ENCODE data around the gene TMEM132D. TPM values are rescaled to one million over a fixed set of nuclear protein-coding genes. Genes with fewer than 3 reads are reported as not detected.

TMEM132D gene
- polyA plus RNA-seq, 1 experiment, result 0.02 TPM

DNA sequence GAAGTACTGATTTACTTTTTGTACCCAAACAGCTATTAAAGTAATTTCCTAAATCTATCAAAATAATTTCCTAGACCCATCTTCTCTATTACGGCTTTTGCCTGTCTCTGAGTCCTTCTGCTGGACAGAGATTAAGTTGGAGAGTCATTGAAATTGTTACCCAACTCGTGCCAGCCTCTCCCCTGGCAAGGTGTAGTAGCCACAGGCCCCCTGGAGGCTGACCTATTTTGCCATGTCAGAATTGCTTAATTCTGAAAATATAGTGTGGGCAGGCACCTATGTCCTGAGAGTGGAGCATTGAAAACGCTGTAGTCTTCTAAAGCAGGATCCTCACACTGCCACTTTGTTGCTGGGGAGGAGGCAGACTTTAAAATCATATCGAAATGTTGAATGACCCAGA is 742.3 kb downstream of the TMEM132D start:
- Histone ChIP-seq H3K4me3 (ENCODE audit: low read depth, low read length) (no peak overlapping the region), H3K36me3 (ENCODE audit: control insufficient read depth, insufficient read depth, low read length) (no peaks in the 10 kb centered on the region), H3K27me3 (ENCODE audit: control insufficient read depth, insufficient read depth, low read length) (no peaks in the 10 kb centered on the region)
- CTCF ChIA-PET, result no interaction called here
- POLR2A ChIA-PET, result interaction anchor here (0.7 kb wide), 1 partner anchor 18 kb away, joined by 3 read pairs; no protein-coding TSS in a partner anchor
- TF ChIP-seq, protein P1, sequence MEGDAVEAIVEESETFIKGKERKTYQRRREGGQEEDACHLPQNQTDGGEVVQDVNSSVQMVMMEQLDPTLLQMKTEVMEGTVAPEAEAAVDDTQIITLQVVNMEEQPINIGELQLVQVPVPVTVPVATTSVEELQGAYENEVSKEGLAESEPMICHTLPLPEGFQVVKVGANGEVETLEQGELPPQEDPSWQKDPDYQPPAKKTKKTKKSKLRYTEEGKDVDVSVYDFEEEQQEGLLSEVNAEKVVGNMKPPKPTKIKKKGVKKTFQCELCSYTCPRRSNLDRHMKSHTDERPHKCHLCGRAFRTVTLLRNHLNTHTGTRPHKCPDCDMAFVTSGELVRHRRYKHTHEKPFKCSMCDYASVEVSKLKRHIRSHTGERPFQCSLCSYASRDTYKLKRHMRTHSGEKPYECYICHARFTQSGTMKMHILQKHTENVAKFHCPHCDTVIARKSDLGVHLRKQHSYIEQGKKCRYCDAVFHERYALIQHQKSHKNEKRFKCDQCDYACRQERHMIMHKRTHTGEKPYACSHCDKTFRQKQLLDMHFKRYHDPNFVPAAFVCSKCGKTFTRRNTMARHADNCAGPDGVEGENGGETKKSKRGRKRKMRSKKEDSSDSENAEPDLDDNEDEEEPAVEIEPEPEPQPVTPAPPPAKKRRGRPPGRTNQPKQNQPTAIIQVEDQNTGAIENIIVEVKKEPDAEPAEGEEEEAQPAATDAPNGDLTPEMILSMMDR (IDR thresholded peaks at IDR 0.05; ENCODE audit: insufficient read depth, low read depth, low read length), result no peak
- no peak for DNase-seq (ENCODE audit: low read depth)

DNA sequence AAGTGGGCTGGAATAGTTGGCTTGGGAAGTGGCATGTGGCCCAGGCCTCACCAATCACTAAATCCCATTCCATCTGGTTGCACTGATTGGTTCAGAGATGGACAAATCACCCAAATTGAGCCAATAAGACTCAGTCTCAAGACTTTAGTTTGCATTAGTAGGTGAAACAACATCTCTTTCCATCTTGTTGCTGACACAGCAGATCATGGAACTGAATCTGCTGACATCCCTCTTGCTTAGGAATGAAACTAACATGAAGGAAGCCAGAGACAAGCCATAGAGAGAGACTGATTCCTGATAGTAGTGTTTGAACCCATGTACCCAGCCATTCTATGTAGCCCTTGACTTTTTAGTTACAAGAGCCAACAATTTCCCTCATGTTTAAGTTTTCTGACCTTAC is 743.5 kb downstream of the TMEM132D start:
- TF ChIP-seq, protein P1 (IDR thresholded peaks at IDR 0.05; ENCODE audit: insufficient read depth, low read depth, low read length), result no peak

DNA sequence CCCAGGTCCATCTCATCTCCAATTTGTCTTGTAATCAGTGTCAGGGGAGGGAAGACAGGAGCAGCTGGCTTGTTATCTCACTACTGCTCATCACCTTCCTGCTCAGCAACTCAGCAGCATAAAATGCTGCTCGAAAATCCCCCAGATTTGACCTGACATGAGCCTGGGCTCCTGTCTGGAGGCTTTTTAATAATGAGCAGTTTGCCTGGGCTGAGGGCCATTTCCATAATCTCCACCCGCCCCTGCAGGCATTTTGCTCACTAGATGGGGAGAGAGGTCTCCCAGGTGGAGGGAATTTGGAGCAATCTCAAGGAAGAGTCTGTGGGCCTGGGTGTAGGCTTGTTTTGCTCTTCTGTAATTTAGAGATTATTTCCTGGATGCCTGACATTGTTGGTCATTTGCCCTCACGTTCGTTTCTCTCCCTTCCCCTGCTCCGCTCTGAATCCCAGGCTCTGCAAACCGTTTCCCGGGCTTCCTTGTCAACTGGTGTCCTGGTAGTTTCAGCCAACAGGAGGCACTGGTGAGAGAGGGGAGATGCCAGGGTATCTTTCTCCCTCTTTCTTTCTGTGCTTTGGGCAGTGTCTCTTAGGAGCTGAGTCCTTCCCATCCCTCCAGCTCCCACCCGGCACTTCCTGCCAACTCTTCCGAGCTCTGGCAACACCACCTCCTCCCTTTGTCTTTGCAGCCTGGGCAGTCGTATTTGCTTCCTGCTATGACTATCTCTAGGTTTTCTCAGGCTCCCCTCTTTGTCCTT is 751.3 kb downstream of the TMEM132D start:
- no peak overlapping the region for H3K4me3 ChIP-seq (ENCODE audit: low read depth, low read length)
- H3K27me3 ChIP-seq (ENCODE audit: control insufficient read depth, insufficient read depth, low read length), result no peaks in the 10 kb centered on the region
- DNase-seq (ENCODE audit: low read depth), result no peak

More for the DNA sequence above, 743.5 kb downstream of the TMEM132D start:
- no peak for DNase-seq (ENCODE audit: low read depth)
- CTCF ChIA-PET, result no interaction called here
- Histone ChIP-seq H3K4me3 (ENCODE audit: low read depth, low read length) (no peak overlapping the region), H3K36me3 (ENCODE audit: control insufficient read depth, insufficient read depth, low read length) (no peaks in the 10 kb centered on the region), H3K27me3 (ENCODE audit: control insufficient read depth, insufficient read depth, low read length) (no peaks in the 10 kb centered on the region)
- POLR2A ChIA-PET, result no interaction called here

DNA sequence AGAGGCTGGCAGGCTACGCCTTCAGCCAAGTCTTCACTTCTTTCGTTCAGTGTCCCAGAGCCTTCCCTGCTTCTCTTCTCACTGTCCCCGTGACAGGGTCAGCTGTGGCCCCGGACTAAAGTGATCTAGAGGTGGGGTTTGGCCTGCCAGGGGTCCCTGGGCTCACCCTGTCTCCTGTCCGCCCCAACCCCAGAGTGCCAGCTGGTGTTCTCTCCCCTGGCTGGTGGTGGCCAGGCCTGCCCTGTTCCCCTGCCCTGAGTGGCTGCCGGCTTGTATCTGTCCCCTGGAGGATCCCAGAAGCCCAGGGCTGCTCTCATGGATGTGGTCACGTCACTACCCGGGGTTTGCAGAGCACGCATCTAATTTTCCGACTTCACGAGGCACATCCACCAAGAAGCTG is 753.1 kb downstream of the TMEM132D start:
- ChIA-PET POLR2A (no interaction called here), CTCF (no interaction called here)
- no peak for DNase-seq (ENCODE audit: low read depth)
- TF ChIP-seq, protein P1 (IDR thresholded peaks at IDR 0.05; ENCODE audit: insufficient read depth, low read depth, low read length), result no peak
- H3K4me3 ChIP-seq (ENCODE audit: low read depth, low read length), result no peak overlapping the region
- no peaks in the 10 kb centered on the region for H3K27me3 ChIP-seq (ENCODE audit: control insufficient read depth, insufficient read depth, low read length)
- no peaks in the 10 kb centered on the region for H3K36me3 ChIP-seq (ENCODE audit: control insufficient read depth, insufficient read depth, low read length)

More for the DNA sequence above, 751.3 kb downstream of the TMEM132D start:
- CTCF ChIA-PET, result no interaction called here
- TF ChIP-seq, protein P1 (IDR thresholded peaks at IDR 0.05; ENCODE audit: insufficient read depth, low read depth, low read length), result no peak
- POLR2A ChIA-PET, result no interaction called here
- no peaks in the 10 kb centered on the region for H3K36me3 ChIP-seq (ENCODE audit: control insufficient read depth, insufficient read depth, low read length)

DNA sequence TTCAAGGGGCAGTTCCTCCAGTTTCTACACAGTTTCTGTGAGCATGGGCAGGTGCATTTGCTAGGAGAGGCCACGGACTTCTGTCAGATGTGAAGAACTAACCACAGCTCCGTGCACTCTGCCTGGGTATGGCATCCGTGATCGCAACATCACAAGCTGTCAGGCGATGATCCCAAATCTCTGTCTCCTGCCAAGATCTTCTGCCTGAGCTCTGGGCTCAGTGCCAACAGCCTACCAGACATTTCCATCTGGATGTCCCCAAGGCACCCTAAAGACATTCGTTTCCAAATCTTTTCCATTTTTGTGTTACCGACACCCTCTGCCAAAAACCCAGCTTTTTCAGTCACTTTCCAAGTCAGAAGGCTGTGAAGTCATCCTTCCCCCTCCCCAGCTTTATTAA is 758.4 kb downstream of the TMEM132D start:
- Histone ChIP-seq H3K27me3 (ENCODE audit: control insufficient read depth, insufficient read depth, low read length) (no peaks in the 10 kb centered on the region), H3K36me3 (ENCODE audit: control insufficient read depth, insufficient read depth, low read length) (no peaks in the 10 kb centered on the region), H3K4me3 (ENCODE audit: low read depth, low read length) (no peak overlapping the region)
- CTCF ChIA-PET, result no interaction called here
- POLR2A ChIA-PET, result interaction anchor here (0.6 kb wide), 1 partner anchor 373 kb away, joined by 4 read pairs; no protein-coding TSS in a partner anchor
- DNase-seq (ENCODE audit: low read depth), result no peak
- TF ChIP-seq, protein P1 (IDR thresholded peaks at IDR 0.05; ENCODE audit: insufficient read depth, low read depth, low read length), result no peak
